Testis (tissue), 2 donors: ENCODE measurements around the gene ARMS2.

Source experiments
- POLR2A ChIP-seq: fragments of 450-650 bp; IDR thresholded peaks from one replicate; pipeline ENCODE4 v1.6.1; 2017; ENCODE audit warnings: antibody characterized with exemption, mild to moderate bottlenecking, moderate library complexity
- TF ChIP-seq, protein P1 (sequence below), 3 experiments: fragments of 450-650 bp in 2 of 3; fragments of 200-600 bp in 1 of 3; sonication (generic) in 1 of 3; IDR thresholded peaks; one replicate each; pipeline ENCODE4 v1.5.1; 2016 to 2019; ENCODE audit warnings: antibody characterized with exemption in 3 of 3, mild to moderate bottlenecking in 2 of 3, moderate library complexity in 1 of 3

DNA sequence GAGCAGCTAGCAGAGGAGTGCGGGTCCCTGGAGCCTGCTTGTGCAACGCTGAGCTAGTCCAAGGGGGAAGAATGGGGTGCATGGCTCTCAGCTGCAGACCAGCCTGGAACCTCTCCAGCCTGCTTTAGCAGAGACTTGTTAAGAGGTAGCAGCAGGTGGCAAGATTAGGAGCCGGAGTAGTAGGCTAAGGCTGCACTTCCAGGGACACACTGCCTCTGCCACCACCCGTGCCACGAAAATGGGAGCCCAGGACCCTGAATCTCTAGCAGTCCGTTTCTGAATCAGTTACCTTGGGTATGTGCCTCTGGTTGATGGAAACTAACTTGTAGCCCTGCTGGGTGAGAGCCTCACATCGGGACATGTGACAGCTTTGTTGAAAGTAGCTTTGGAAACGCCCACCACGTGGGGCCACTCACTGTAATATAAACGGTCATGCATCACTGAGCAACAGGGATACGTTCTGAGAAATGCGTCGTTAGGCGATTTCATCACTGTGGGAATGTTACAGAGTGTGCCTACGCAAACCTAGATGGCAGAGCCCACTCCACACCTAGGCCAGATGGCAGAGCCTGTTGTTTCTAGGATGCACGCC is 32.8 kb downstream of the ARMS2 start:
- TF ChIP-seq POLR2A: no peak
- TF ChIP-seq, protein P1, sequence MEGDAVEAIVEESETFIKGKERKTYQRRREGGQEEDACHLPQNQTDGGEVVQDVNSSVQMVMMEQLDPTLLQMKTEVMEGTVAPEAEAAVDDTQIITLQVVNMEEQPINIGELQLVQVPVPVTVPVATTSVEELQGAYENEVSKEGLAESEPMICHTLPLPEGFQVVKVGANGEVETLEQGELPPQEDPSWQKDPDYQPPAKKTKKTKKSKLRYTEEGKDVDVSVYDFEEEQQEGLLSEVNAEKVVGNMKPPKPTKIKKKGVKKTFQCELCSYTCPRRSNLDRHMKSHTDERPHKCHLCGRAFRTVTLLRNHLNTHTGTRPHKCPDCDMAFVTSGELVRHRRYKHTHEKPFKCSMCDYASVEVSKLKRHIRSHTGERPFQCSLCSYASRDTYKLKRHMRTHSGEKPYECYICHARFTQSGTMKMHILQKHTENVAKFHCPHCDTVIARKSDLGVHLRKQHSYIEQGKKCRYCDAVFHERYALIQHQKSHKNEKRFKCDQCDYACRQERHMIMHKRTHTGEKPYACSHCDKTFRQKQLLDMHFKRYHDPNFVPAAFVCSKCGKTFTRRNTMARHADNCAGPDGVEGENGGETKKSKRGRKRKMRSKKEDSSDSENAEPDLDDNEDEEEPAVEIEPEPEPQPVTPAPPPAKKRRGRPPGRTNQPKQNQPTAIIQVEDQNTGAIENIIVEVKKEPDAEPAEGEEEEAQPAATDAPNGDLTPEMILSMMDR (IDR thresholded peaks at IDR 0.05): no peak
